Lung microvascular endothelial cell (primary cell): ENCODE data around the gene LRRC27. TPM values are rescaled to one million over a fixed set of nuclear protein-coding genes. Genes with fewer than 3 reads are reported as not detected.

ENCODE experiments used
- DNase-seq, 2 donors: peaks; one replicate each; pipeline versions ENCODE4 v3.0.0 to v3.0.0-alpha.2; 2010; ENCODE audit warnings: low read depth in 2 of 2
- total RNA-seq: library from RNA; depleted of rRNA; stranded (reverse); fragments of >200 nt; gene quantifications from 2 replicates; pipeline ENCODE4 v1.2.1, GENCODE V29; 2014

Gene LRRC27
- total RNA-seq, 1 donor from 2014 or later: 6.2 TPM

- DNase-seq: peak in 1 of 2 donors; percentile 48
Observed at GRCh38 chr10:132401401-132402118, 69.6 kb downstream of the LRRC27 start.

DNA sequence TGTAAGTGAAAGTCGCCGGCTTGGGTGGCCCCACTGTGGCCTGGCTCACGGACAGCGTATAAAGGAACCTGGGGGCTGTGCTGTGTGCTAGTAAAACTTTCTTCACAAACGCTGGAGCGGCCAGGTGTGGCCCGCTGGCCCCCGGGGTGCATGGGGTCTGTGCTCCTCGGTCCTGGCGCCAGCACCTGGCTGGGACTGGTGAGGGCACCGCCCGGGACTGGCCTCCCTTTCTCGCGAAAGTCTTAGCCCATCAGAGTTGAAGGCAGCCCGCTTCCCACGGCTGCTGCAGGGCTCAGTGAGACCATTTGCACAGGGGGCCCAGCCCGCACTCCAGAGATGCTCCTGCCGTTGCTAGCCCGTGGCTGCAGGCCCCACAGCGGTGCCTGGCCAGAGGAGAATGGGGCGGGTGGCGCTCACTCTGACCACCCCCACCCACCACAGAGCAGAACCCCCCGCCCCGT, 70.8 kb downstream of the LRRC27 start:
- no peak for DNase-seq

DNA sequence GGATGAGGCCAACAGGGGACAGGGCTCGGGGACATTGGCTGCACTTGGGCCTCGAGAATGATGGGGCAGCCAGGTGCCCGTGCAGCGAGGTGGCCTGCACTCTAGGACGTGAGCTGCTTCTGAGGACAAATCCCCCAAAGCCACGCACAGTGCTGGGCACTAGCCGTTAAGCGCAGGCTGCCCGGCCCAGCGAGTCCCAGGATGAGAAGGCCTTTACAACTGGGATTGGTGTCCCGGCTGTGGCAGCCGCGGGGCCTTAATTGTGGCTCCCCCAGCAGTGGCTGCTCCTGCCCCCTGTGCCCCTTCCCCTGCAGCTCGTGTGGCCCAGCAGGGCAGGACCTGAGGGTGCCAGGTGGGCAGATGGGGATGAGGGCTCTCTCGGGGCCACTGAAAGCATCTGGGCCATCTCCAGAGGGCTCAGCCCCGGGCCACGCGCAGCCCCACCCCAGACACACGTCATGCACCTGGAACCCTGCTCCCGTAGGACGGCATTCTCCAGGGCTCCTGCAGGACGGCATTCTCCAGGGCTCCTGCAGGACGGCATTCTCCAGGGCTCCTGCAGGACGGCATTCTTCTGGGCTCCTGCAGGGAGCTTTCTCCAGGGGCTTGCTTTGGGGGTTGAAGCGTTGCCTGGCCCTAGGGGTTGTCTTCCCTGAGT, 71.6 kb downstream of the LRRC27 start:
- no peak for DNase-seq

DNA sequence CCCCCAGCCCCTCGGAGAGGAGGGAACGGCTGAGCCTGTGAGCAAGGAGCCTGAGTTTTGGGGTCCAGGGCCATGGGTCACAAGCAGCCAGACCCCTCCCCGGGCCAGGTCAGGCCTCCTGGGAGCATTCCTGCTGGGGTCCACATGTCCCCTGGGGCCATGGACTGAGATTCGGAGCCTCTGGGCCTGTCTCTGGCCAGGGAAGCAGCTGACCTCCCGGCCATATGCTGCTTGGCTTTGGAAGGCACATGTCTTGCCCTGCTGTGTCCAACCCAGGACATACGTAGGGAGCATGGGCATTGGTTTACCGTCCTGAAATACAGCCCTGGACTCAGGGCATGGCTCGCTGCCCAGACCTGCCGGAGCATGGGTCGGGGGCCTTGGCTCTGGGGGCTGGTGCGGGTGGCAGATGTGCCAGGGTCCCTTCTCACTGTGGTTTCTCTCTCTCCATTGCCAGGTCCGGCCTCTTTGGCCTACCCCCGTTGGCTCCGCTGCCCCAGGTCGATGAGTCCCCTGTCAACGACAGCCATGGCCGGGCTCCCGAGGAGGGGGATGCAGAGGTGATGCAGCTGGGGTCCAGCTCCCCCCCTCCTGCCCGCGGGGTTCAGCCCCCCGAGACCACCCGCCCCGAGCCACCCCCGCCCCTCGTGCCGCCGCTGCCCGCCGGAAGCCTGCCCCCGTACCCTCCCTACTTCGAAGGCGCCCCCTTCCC, 72.3 kb downstream of the LRRC27 start:
- no peak for DNase-seq

- no peak for DNase-seq
Observed at GRCh38 chr10:132404911-132405462, 73.0 kb downstream of the LRRC27 start.

GRCh38 chr10:132405463-132405991, 73.5 kb downstream of the LRRC27 start:
- DNase-seq: no peak

DNA sequence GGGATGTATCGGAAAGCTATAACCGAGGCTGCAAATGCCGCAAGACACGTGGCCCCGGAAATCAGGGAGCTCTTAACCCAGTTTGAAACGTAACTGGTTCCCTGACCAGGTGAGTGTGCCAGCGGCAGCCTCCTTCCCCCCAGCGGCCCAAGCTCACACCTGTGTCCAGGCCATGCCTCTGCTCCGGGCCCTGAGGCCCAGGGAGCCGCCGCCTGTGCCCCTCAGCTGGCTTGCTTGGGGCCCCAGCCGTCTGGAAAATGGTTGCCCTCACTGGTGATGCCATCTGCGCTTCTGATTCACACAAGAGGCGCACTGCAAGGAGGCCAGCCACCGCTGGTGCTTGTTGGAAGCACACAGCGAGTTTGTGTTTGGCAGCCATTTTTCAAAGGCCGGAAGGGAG, 74.2 kb downstream of the LRRC27 start:
- DNase-seq: no peak

DNA sequence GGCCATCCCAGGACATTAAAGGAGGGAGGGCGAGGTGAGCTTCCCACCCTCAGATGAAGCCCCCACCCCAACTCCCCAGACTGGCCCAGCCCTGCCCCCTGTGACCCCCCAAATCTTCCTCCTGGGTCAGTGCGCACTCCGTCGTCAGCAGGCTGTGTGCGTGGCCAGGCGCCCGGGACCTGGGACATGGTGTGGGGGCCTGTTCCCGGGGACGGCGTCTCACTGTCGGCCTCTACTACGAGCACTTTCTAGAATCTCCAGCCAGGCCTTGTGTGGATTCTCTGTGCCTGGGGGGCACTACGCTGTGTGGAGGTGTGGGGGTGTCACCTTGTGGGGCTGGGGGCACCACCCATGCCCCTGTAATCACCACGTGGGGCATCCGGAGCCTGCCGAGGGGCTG, 74.8 kb downstream of the LRRC27 start:
- no peak for DNase-seq

DNA sequence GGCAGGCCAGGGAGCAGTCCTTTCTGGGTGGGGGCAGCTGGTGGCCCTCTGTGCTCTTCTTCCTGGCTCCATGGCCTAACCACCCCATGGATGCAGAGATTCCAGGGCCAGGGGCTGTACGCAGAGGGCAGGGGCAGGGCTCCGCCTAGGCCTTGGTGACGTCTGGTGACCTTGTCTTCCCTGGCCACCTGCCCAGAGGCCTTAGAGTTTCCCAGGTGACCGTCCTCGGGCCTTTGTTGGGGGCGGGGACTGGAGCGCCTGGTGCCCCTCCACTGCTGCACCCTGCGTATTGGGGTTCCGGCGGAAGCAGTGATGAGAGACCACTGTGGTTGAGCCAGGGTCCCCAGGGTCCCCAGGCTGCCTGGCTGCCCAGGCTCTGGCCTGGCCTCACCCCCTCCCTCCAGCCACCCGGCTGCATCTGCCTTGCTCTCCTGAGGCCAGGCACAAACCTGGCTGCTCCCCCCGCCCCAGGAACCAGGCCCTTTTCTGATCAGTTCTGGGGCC, 75.3 kb downstream of the LRRC27 start:
- no peak for DNase-seq

- peak in 1 of 2 donors; percentile 67 for DNase-seq
Observed at GRCh38 chr10:132407846-132408278, 75.9 kb downstream of the LRRC27 start.

DNA sequence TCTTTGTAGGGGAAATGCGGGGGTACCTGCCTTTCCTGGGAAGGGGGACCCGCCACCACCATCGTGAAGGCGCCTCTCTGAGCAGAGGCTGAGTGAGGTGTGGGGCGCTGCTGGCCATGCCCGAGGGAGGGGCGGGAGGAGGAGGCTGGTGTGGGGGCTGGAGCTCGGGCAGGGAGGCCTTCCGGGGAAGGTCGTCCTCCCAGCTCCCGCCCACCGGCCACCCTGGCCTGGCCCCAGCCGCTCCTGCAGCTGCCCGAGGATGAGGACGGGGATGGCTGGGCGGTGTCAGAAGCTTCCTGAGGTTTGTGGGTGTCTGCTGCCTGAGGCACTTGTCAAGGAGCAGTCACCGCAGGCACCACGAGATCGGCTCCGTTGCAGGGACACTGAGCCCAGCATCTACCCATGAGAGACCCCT, 76.4 kb downstream of the LRRC27 start:
- no peak for DNase-seq

DNA sequence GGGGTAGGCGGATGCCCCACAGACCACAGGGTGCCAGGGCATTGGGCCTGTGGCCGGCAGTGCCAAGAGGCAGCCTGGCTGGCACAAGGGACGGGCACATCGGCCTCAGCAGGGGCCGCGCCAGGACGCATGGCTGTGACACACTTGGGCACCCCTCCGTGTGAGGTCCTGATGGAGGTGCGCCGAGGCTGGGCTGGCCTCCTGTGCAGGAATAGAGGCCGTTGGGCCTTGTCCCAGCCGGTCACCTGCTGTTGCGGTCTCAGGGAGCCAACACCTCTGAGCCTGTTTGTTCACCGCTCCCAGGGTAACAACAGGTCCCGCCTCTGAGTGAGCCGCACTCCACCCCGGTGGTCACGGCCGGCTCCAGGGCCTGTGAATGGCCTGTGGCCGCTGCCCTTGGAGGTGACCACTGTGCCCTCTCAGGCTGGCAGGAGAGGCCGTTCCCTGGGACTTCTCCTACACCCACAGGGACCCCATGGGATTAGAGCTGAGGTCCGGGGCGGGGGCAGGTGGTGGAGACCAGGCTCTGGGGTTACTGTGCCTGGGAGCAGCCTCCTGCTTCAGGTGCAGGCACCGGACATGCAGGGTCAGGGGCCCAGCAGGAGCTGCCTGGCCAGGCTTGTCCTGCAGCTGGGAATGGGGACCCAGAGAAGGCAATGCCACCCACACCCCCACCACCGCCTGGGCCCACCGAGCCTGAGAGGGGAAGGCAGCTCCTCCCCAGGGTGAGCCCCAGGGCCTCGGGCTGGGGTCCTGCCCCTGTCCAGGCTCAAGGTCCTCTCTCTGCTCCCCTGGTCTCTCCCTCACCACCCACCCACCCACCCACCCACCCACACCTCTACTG, 77.1 kb downstream of the LRRC27 start:
- DNase-seq: no peak

- no peak for DNase-seq
Observed at GRCh38 chr10:132409667-132410028, 77.7 kb downstream of the LRRC27 start.

GRCh38 chr10:132410056-132410778, 78.2 kb downstream of the LRRC27 start:
- DNase-seq: no peak

DNA sequence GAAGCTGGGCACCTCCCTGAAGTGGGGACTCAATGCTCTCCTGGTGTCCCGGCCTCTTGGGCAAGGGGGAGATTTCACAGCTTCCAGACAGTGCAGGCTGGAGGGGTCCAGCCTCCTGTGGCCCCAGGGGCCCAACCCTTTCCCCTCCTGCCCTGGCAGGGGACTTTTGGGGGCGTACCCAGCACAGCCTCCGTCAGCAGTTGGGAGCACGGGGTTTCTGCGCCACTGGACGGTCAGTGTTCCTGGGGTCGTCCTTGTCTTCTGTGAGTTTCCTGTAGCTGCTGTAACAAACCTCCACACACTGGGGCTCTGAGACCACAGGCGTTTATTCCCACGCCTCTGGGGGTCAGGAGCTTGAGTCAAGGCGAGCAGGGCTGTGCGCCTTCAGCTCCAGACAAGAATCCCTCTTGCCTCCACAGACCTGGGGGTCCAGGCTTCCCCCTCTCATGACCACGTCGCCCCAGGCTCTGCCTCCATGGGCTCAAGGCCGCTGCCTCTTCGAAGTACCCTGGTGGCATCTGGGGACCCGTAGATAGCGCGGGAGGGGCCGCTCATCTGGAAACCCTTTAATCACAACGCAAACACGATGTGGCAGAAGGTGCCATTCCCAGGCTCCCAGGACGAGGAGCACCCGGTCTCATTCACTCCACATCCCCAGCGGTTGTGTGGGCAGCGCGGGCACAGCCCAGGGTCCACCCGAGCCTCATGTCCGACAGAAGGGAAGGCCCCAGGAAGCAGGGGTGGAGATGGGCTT, 79.0 kb downstream of the LRRC27 start:
- no peak for DNase-seq

- DNase-seq: peak in 1 of 2 donors; percentile 67
Observed at GRCh38 chr10:132411561-132412253, 79.7 kb downstream of the LRRC27 start.

- DNase-seq: peak; percentile 31 to 70
Observed at GRCh38 chr10:132412316-132413192, 80.6 kb downstream of the LRRC27 start.
